A673 (cell line): ENCODE results near the gene ARFGEF2. TPM values are rescaled to one million over a fixed set of nuclear protein-coding genes. Genes with fewer than 3 reads are reported as not detected.

Experiments
- BruUV-seq: library from RNA; stranded (reverse); fragments of 400-500 nt; replicated peaks from 2 replicates; lab custom pipeline; 2021; lab: Mats Ljungman, UMichigan
- CTCF ChIA-PET: fragments of 300-600 bp; sonication (Branson Sonifier 250); formaldehyde crosslinking; loops from one replicate; lab custom pipeline; 2022; ENCODE audit warnings: antibody characterized with exemption; lab: Charles Lee
- POLR2A ChIA-PET: fragments of 300-600 bp; sonication (Branson Sonifier 250); formaldehyde crosslinking; loops from one replicate; lab custom pipeline; 2022; ENCODE audit warnings: antibody characterized with exemption; ENCODE audit not compliant: low non-redundant PET; lab: Charles Lee
- DNase-seq: peaks from one replicate; pipeline ENCODE4 v3.0.0-alpha.2; 2015; ENCODE audit warnings: low spot score
- H3K27ac ChIP-seq: fragments of 200-600 bp; sonication (generic); 2 replicates; pipeline ENCODE4 v1.5.1; 2016; ENCODE audit warnings: mixed run types, low read depth, mild to moderate bottlenecking, mixed read lengths, antibody characterized with exemption, low read length; ENCODE audit not compliant: poor library complexity, severe bottlenecking
- H3K27me3 ChIP-seq: fragments of 200-600 bp; sonication (generic); replicated peaks from 2 replicates; pipeline ENCODE4 v1.6.1; 2017; ENCODE audit warnings: mixed run types, low read depth, mild to moderate bottlenecking, mixed read lengths, antibody characterized with exemption, low read length; ENCODE audit not compliant: insufficient read depth, poor library complexity
- H3K36me3 ChIP-seq: fragments of 200-600 bp; sonication (generic); 2 replicates; pipeline ENCODE4 v1.6.1; 2016; ENCODE audit warnings: mixed run types, mild to moderate bottlenecking, mixed read lengths, antibody characterized with exemption, low read length; ENCODE audit not compliant: insufficient read depth, poor library complexity, severe bottlenecking
- H3K4me1 ChIP-seq: fragments of 200-600 bp; sonication (generic); 2 replicates; pipeline ENCODE4 v1.6.1; 2017; ENCODE audit warnings: mixed run types, mild to moderate bottlenecking, mixed read lengths, antibody characterized with exemption, low read length; ENCODE audit not compliant: insufficient read depth, poor library complexity, severe bottlenecking
- H3K4me3 ChIP-seq: fragments of 200-600 bp; sonication (generic); 2 replicates; pipeline ENCODE4 v1.5.1; 2016; ENCODE audit warnings: low read depth, mixed run types, mild to moderate bottlenecking, mixed read lengths, low read length; ENCODE audit not compliant: poor library complexity, severe bottlenecking
- H3K9me3 ChIP-seq: fragments of 200-600 bp; sonication (generic); 2 replicates; pipeline ENCODE4 v1.6.1; 2016; ENCODE audit warnings: mixed run types, low read depth, mild to moderate bottlenecking, mixed read lengths, antibody characterized with exemption, low read length; ENCODE audit not compliant: poor library complexity, severe bottlenecking
- EZH2 ChIP-seq: fragments of 200-600 bp; sonication (generic); IDR thresholded peaks from 2 replicates; pipeline ENCODE4 v1.6.1; 2017; ENCODE audit warnings: borderline replicate concordance, low read depth, mild to moderate bottlenecking, mixed read lengths, antibody characterized with exemption, low read length; ENCODE audit not compliant: poor library complexity, severe bottlenecking
- intact Hi-C: fragments of 100-400 bp; cut with micrococcal nuclease; formaldehyde crosslinking; loops from one replicate; pipeline ENCODE4 v1.10.0; 2022; ENCODE audit not compliant: unreplicated experiment
- total RNA-seq: library from RNA; stranded (reverse); gene quantifications from 2 replicates; pipeline ENCODE4 v1.2.3, GENCODE V29; 2021
- TF ChIP-seq, protein P1 (sequence below): fragments of 300-800, 200-600 bp; sonication (generic); conservative IDR thresholded peaks from 2 replicates; pipeline ENCODE4 v1.5.1; 2017; ENCODE audit warnings: low read depth, mild to moderate bottlenecking, antibody characterized with exemption, low read length, moderate library complexity, mixed read lengths

Gene ARFGEF2
- total RNA-seq, 1 experiment from 2014 or later: 26.1 TPM

DNA sequence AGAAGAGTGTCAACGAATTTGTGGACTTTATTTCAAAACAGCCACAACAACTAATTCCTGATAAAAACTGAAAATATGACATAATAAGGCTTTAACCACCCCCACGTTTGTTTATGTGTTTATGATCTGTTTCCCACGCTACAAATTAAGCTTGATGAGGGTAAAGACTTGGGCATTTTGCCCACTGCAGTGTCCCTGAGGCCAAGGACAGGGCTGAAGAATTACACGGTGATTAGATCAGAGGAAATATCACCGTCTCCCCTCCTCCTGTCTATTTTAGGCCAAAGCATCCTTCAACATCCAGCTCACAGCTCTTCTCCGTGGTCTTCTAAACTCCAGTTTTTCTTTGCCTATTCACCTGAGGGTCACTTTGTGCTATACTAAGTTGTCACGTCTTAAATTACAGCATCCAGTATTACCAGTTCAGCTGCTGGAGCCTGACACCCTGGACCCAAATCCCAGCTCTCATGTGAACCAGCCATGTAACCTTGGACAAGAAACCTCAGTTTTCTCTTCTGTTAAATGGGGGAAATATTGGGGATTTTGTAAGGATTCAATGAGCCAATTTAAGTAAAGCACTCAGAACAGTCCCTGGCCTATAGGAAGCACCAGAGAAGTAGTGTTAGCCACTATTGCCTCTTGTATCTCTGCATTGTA, 15.2 kb upstream of the ARFGEF2 start:
- H3K4me1 ChIP-seq: peaks cover 21% of the 10 kb centered on the region
- intact Hi-C loops: loop anchor here (5.0 kb wide), 1 partner anchor 274 kb away; no protein-coding TSS in a partner anchor
- no peak overlapping the region for H3K4me3 ChIP-seq
- H3K27ac ChIP-seq: peak overlapping the region; percentile 33
- ChIA-PET CTCF (interaction anchor here (0.6 to 0.9 kb wide), 2 partner anchors 44 to 249 kb away, joined by 3 read pairs; no protein-coding TSS in a partner anchor), POLR2A (no interaction called here)
- no TSS peak for BruUV-seq
- TF ChIP-seq, protein P1, sequence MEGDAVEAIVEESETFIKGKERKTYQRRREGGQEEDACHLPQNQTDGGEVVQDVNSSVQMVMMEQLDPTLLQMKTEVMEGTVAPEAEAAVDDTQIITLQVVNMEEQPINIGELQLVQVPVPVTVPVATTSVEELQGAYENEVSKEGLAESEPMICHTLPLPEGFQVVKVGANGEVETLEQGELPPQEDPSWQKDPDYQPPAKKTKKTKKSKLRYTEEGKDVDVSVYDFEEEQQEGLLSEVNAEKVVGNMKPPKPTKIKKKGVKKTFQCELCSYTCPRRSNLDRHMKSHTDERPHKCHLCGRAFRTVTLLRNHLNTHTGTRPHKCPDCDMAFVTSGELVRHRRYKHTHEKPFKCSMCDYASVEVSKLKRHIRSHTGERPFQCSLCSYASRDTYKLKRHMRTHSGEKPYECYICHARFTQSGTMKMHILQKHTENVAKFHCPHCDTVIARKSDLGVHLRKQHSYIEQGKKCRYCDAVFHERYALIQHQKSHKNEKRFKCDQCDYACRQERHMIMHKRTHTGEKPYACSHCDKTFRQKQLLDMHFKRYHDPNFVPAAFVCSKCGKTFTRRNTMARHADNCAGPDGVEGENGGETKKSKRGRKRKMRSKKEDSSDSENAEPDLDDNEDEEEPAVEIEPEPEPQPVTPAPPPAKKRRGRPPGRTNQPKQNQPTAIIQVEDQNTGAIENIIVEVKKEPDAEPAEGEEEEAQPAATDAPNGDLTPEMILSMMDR: no peak
- TF ChIP-seq EZH2: no peak
- no peak for DNase-seq
- peaks cover 7% of the 10 kb centered on the region for H3K9me3 ChIP-seq
- H3K36me3 ChIP-seq: no peaks in the 10 kb centered on the region
- no peaks in the 10 kb centered on the region for H3K27me3 ChIP-seq

DNA sequence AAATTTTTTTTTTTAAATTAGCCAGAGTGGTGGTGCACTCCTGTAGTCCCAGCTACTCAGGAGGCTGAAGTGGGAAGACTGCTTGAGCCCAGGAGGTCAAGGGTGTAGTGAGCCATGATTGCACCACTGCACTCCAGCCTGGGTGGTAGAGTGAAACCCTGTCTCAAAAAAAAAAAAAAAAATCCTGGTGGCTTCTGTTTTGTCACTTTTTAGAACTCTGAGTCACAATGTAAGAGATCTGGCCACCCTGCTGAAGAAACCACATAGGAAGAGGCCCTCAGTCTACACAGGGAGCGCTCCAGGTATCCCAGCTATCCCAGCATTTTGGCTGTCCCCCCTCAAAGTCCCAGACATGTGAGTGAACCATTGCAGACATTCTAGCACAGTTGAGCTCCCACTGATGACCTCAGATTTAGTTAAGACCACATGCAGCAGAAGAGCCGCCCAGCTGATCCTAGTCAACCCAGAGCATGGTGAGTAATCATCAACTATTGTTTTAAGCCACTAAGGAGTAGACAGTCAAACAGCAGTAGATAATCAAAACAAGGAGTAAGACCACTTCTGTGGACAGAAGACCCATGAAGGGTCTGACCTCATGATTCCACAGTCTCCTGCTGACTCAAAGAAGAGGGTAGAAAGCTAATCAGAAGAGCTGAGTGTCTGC, 12.7 kb upstream of the ARFGEF2 start:
- POLR2A ChIA-PET: no interaction called here
- Histone ChIP-seq H3K36me3 (no peaks in the 10 kb centered on the region), H3K4me1 (peaks cover 18% of the 10 kb centered on the region), H3K27ac (no peak overlapping the region), H3K9me3 (peaks cover 7% of the 10 kb centered on the region), H3K27me3 (no peaks in the 10 kb centered on the region), H3K4me3 (no peak overlapping the region)
- intact Hi-C loops: loop anchor here (5.0 kb wide), 1 partner anchor 276 kb away; no protein-coding TSS in a partner anchor
- no peak for DNase-seq
- TF ChIP-seq, protein P1: no peak
- TF ChIP-seq EZH2: no peak
- no TSS peak for BruUV-seq
- CTCF ChIA-PET: no interaction called here

DNA sequence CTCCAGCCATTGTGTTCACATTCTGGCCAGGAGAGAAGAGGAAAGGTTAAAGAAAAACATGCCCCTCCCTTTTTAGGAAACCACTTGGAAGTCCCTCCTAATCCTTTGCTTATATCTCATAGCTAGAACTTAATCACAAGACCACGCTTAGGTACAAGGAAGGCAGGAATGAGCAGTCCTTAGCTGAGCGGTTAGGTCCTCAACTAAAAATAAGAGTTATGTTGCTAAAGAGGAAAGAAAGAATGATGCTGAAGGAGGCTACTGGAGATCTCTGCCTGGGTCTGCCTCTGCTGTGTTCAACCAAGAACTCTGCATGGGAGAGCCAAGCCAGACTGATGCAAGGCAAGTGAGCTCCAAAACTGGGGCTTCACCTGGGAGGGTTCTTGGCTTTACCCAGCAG, 11.6 kb upstream of the ARFGEF2 start:
- BruUV-seq: no TSS peak

More for the DNA sequence above, 11.6 kb upstream of the ARFGEF2 start:
- Histone ChIP-seq H3K4me3 (no peak overlapping the region), H3K36me3 (no peaks in the 10 kb centered on the region), H3K27me3 (no peaks in the 10 kb centered on the region), H3K27ac (no peak overlapping the region), H3K4me1 (peaks cover 9% of the 10 kb centered on the region), H3K9me3 (peaks cover 7% of the 10 kb centered on the region)
- intact Hi-C loops: loop anchor here (5.0 kb wide), 1 partner anchor 278 kb away; no protein-coding TSS in a partner anchor
- no peak for DNase-seq
- no peak for TF ChIP-seq EZH2
- TF ChIP-seq, protein P1: no peak
- POLR2A ChIA-PET: no interaction called here
- CTCF ChIA-PET: no interaction called here
